8988T (cell line): ENCODE data around the gene SUMO3.
"Not testable (repeated sequence)": the region's sequence is repeated elsewhere in the genome, so short reads cannot be mapped to it uniquely, and the experiment has no call there.

ENCODE experiments used
- DNase-seq: peaks from one replicate; pipeline ENCODE4 v3.0.0; 2011

SUMO3 gene

DNA sequence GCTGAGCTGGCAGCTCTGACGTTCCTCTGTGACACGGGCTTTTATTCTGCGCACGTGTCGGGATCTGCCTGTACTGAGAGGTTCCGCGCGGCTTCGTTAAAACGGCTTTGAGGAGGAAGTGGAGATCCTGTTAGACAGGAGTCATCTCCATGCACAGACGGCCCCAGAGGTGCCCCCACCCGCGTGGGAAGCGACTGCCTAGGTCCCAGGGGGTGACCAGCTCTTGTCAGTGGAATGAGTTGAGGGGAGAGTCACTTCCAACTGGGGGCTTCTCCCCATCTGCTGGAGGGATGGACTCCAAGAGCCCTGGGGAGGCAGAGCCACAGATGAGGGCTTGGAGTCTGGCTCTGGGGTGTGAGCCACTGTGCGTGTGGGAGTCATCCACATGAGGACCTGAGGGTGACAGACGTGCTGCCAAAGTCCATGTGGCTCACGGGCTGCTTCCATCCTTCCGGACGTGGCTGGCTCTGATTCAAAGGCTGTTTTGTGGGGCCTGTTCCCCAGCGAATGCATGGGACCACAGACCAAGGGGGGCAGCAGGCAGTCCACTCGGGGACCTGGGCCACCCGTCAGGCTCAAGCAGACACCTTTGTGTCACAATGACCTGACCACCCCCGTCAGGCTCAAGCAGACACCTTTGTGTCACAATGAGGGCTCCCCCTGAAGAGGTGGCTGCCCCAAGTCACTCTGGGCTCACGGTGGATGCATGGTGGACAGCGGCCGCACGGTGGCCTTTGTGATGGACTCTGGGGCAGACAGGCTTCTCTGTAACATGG is 28.8 kb upstream of the SUMO3 start:
- DNase-seq: no peak

- DNase-seq: no peak
Measured at GRCh38 chr21:44846224-44846484, 28.3 kb upstream of the SUMO3 start.

DNA sequence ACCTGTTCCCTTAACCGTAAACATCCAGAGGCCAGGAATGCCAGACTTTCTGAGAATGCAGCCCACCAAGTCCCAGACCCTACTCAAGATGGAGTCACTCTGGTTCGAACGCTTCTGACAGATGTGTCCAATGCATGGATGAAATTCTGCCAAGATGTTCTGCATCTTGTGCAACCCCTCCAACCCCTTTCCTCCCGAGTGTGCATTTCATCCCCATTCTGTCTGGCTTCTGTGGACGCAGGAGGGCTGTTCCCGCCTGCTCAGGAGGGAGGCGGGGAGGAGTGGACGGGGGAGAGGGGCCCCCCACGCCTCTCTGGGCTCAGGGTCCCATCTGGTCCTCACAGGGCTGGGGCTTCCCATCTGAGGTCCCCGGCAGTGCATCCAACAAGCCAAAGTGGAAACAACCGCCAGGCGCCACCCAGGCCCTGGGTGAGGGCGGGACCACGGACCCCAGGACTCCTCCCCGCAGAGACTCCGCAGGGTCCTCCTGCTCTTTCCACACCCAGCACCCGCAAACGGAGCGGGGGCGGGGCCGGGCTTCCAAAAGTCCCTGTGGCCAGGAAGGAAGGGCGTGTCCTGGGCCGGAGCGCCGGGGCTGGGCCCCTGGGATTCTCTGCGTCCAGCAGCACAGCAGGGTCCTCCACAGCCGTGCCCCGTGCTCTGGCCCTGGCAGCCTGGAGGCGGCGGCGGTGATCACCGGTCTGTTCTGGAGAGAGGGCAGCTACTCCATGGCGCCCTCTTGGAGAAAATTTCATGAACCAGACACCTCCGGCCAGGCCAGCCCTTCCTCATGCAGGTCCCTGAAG is 27.8 kb upstream of the SUMO3 start:
- DNase-seq: peak; percentile 78

DNA sequence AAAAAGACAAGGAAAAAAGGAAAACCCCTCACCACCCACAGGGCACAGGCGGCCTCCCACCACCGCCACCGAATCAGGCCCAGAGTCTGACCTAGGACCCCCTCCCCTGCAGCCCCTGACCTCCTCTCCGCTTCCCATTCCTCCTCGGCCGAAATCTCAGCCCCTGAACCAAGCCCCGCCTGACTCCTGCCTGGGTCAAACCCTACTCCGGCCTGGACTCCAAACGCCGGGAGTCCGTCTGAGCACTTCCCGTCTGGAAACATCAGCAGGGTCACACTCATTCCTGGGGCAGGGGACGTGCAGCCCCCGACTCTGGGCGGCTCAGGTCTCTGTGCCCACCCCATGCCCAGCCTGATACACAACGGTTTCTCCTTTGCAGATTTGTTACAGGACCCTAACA is 26.4 kb upstream of the SUMO3 start:
- DNase-seq: no peak

GRCh38 chr21:44842721-44843445 is 25.0 kb upstream of the SUMO3 start:
- DNase-seq: no peak

DNA sequence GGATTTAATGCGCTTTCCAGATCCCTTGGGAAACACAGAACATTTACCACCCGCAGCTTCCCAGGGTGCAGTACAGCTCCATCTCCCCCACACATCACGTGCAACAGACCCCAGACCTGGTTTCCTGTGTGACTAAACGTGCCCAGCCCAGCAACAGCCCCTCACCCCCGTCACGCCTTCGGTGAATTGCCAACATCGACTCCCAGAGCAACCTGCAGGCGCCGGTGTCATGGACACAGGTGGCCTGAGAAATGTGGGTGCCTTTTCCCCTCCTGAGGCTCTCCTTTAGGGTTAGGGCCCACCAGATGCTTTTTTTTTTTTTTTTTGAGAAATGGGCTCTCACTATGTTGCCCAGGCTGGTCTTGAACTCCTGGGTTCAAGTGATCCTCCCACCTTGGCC is 24.2 kb upstream of the SUMO3 start:
- no peak for DNase-seq

DNA sequence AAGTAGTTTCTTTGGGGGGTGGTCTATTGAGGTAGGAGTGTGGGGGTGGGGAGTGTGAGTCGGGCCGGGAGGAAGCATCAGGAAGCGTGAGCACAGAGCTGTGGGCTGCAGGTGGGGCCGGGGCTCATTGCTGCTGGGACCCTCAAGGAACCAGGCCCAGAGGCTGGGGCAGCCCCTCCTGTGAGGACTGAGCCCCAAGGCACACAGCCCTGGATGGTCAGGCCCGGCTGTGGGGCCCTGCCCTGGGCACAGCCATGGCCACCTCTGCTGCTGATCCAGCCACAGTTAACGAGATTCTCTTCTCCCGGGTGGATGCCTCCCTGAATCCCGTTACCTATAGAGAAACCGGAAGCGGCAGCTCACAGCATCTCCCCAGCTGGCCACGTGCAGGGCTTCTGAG is 22.9 kb upstream of the SUMO3 start:
- no peak for DNase-seq

DNA sequence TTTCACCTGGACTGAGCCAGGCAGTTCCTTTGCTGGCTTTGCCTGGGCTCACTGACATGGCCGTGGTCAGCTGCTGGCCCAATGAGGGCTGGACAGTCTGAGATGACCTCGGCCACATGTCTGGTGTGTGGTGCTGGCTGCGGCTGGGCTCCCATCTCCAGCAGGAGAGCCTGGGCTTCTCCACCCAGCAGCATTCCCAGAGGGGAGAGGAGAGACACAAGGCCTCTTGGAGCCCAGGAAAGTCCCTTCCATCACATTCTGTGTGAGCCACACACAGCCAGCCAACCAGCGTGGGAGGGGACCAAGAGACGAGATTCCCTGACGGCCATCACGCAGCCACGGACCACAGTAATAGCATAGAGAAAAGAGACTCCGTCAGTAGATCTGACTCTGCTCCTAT is 21.1 kb upstream of the SUMO3 start:
- DNase-seq: no peak

DNA sequence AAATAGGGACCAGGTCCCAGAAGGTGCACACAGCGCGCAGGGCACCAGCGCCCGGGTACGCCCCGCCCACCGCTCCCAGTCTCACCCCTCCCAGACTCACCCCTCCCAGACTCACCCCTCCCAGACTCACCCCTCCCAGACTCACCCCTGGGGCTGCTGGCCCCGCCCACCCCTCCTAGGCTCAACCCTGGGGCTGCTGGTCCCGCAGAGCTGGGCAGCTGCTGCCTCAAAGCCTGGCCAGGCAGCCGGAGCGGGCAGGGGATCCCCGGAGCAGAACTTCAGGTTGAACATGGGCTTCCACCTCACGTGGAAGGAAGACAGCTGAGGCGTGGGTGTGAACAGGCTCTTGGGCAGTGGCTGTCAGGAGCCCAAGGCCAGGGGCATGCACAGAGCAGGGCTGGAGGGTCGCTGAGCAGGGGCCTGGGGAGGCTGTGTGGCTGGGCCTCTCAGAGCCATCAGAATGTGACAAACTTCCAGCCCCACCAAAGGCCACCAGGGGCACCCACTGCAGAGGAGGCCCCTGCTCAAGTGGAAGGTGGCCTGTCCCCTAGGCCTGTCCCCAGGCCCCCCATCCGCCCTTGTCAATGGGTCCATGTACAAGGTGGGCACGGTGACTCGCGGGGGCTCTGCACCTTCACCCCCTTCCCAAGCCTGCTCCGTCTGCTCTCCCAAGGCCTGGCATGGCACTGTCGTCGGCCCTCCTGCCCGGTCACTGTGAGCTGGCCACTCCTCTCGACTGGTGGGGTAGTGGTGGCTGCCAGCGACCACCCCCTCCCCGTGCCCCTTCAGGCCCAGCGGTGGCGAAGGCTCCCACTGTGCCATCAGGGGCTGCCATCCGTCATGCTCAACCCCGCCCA is 20.4 kb upstream of the SUMO3 start:
- DNase-seq: no peak

DNA sequence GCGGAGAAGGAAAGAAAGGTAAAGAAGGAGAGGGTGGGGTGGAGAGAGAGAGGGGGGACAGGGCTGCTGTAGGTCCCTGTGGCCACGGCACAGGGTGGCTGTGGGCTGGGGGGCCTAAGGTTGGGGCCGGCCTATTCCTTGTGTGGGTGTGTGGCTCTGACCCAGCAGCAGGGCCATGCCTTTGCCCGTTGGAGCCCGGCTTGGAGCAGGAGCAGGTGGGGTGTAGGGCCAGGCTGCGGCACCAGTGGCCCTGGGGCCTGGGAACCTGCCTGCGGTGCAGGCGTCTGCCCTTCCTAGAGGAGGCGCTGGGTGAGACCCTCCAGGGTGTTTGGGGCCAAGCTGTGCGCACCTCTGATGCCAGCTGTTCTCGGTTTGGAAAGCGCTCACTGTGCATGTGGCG is 19.7 kb upstream of the SUMO3 start:
- no peak for DNase-seq

DNA sequence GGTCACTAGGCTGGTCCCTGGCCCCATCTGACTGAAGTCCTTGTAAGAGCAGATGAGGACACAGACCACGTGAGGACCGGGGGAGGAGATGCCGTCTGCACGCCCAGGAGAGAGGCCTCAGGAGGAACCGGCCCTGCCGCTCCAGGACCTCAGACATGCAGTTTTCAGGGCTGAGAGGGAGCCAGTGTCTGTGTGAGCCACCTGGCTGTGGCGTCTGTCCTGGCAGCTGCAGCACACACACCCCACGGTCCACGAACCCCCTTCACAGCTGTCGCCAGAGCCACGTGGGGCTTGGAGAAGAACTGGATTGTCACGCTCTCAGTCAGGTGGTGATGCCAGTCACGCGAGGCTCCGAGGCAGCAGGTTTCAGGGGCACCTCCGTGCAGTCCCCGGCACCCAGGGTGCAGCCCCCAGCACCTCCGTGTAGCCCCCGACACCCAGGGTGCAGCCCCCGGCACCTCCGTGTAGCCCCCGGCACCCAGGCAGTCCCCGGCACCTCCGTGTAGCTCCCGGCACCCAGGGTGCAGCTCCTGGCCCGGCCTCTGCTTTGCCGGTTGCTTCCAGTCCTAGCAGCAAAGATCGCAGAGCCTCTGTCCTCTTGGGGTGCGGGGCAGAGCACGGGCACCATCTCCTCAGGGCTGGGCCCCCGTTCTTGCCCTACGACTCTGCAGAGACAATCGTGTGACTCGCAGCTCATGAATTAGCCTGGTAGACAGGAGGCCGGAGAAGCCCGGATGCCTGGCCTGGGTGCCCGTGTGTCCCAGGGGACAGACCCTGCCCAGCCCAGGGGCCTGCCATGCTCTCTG is 19.0 kb upstream of the SUMO3 start:
- no peak for DNase-seq

DNA sequence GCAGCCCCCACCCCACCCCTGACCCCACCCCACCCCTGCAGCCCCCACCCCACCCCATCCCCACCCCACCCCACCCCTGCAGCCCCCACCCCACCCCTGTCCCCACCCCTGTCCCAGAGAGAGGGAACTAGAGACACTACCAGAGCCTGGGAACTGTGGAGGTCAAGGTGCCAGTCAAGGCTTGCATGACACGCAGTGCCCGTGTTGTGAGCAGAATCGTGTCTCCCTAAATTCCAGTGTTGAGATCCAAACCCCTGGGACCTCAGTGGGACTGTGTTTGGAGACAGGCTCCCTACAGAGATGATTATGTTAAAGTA is 18.4 kb upstream of the SUMO3 start:
- no peak for DNase-seq

GRCh38 chr21:44835647-44835973 is 17.7 kb upstream of the SUMO3 start:
- no peak for DNase-seq

DNA sequence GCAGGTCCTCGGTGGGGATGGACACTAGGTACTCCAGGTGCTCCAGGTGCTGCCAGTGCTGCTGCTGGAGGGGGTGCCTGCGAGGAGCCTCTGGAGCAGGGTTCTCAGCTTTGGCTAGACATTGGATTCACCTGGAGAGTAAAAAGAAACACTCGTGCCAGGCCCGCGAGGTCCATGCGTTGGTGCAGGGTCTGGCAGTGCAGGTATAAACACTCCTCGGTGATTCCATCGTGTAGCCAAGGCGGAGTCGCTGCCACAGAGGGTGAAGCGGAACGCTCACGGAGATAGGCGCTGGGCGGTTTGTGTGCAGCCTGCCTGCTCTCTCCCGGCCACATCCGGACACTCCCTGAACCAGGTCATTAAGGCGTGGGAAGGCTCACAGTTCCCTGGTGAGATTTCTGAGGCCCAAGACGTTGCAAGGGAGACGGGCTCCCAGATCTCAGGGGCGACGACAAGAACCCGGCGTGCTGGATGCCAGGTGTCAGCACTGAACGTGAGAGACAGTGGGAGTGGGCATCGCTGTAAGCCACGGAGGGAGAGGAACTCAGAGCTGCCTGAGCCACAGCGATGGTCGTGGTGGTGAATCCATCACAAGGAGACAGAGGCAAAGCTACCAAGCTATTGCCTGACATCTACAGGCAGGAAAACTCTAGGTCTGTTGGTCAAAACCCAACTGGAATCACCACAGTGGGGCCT is 17.2 kb upstream of the SUMO3 start:
- no peak for DNase-seq

- DNase-seq: no peak
Measured at GRCh38 chr21:44834231-44834950, 16.5 kb upstream of the SUMO3 start.

GRCh38 chr21:44833663-44834062 is 15.8 kb upstream of the SUMO3 start:
- DNase-seq: no peak

- not testable (repeated sequence) for DNase-seq
Measured at GRCh38 chr21:44832516-44833255, 14.8 kb upstream of the SUMO3 start.

- DNase-seq: no peak
Measured at GRCh38 chr21:44831227-44831860, 13.5 kb upstream of the SUMO3 start.

DNA sequence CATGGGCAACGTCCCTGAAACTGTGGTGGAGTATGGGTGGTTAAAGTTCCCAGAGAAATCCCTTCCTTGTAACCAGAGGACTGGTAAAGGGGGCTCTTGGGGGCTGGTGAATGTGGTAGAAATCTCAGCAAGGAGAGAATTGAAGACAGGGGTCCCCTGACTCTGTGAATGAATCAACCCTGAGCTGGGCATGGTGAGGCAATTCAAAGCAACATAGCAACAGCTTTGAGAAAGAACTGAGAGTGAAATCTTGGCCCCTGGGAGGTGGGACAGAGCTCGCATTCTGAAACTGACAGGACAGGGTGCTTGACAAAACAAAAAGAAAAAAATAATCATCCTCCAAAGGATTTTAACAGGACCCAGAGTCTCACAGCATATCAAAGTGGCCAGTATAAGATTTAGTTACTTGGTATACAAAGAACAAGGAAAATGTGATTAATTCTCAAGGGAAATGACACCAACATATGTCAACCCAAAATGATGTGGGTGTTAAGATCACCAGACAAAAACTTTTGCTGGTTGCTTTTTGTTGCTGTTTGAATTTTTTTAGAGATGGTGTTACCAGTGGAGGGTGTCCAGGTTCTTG is 11.7 kb upstream of the SUMO3 start:
- DNase-seq: no peak
